Rectal smooth muscle tissue (tissue), 1 donor: ENCODE data around the gene C1QL2.

ENCODE experiments used
- H3K27ac ChIP-seq: one replicate; pipeline ENCODE4 v1.7.0; 2013; ENCODE audit warnings: low read depth, low read length, inconsistent platforms
- H3K27me3 ChIP-seq: one replicate; pipeline ENCODE4 v1.7.0; 2013; ENCODE audit warnings: low read length; ENCODE audit not compliant: control insufficient read depth, insufficient read depth
- H3K36me3 ChIP-seq: one replicate; pipeline ENCODE4 v1.7.0; 2013; ENCODE audit warnings: low read length; ENCODE audit not compliant: control insufficient read depth, insufficient read depth
- H3K4me1 ChIP-seq: one replicate; pipeline ENCODE4 v1.7.0; 2013; ENCODE audit warnings: low read length; ENCODE audit not compliant: control insufficient read depth, insufficient read depth
- H3K4me3 ChIP-seq: one replicate; pipeline ENCODE4 v1.7.0; 2013; ENCODE audit warnings: low read length
- H3K9ac ChIP-seq: one replicate; pipeline ENCODE4 v1.7.0; 2013; ENCODE audit warnings: low read length

C1QL2 gene

GRCh38 chr2:119195887-119196286 is 37.3 kb upstream of the C1QL2 start:
- Histone ChIP-seq H3K4me3 (no peak overlapping the region), H3K4me1 (no peaks in the 10 kb centered on the region), H3K27ac (no peak overlapping the region), H3K36me3 (no peaks in the 10 kb centered on the region), H3K27me3 (no peaks in the 10 kb centered on the region), H3K9ac (no peak overlapping the region)

- Histone ChIP-seq H3K27ac (no peak overlapping the region), H3K4me3 (no peak overlapping the region), H3K36me3 (no peaks in the 10 kb centered on the region), H3K27me3 (no peaks in the 10 kb centered on the region), H3K4me1 (no peaks in the 10 kb centered on the region), H3K9ac (no peak overlapping the region)
These were observed 36.5 kb upstream of the C1QL2 start for GRCh38 chr2:119195001-119195400.

DNA sequence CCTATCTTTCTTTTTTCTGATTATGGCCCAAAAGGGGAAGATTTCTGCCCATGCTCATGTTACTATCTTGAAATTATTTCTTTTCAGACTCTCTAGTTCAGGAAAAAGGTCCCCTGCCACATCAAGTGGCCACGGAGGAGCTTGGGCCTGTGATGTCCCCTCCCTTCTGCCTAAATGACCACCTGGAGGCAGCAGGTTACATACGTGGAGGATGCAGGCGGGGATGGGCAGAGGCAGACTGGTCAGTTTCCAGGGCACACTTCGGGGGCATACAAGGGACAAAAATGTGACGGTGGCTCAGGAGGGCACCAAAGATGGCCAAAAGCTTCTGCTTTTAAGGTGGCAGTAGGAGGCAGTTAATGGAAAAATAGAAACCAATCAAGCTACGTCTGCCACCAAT is 34.3 kb upstream of the C1QL2 start:
- H3K27me3 ChIP-seq: no peaks in the 10 kb centered on the region
- H3K9ac ChIP-seq: no peak overlapping the region

GRCh38 chr2:119190321-119191111 is 32.0 kb upstream of the C1QL2 start:
- Histone ChIP-seq H3K27me3 (no peaks in the 10 kb centered on the region), H3K36me3 (no peaks in the 10 kb centered on the region), H3K27ac (no peak overlapping the region), H3K4me1 (no peaks in the 10 kb centered on the region), H3K9ac (no peak overlapping the region), H3K4me3 (no peak overlapping the region)

More for the DNA sequence above, 34.3 kb upstream of the C1QL2 start:
- H3K4me1 ChIP-seq: no peaks in the 10 kb centered on the region
- no peak overlapping the region for H3K4me3 ChIP-seq
- H3K27ac ChIP-seq: no peak overlapping the region
- H3K36me3 ChIP-seq: no peaks in the 10 kb centered on the region

- Histone ChIP-seq H3K27ac (no peak overlapping the region), H3K9ac (no peak overlapping the region), H3K4me1 (no peaks in the 10 kb centered on the region), H3K27me3 (no peaks in the 10 kb centered on the region), H3K4me3 (no peak overlapping the region), H3K36me3 (no peaks in the 10 kb centered on the region)
These were observed 26.0 kb upstream of the C1QL2 start for GRCh38 chr2:119184512-119184911.

DNA sequence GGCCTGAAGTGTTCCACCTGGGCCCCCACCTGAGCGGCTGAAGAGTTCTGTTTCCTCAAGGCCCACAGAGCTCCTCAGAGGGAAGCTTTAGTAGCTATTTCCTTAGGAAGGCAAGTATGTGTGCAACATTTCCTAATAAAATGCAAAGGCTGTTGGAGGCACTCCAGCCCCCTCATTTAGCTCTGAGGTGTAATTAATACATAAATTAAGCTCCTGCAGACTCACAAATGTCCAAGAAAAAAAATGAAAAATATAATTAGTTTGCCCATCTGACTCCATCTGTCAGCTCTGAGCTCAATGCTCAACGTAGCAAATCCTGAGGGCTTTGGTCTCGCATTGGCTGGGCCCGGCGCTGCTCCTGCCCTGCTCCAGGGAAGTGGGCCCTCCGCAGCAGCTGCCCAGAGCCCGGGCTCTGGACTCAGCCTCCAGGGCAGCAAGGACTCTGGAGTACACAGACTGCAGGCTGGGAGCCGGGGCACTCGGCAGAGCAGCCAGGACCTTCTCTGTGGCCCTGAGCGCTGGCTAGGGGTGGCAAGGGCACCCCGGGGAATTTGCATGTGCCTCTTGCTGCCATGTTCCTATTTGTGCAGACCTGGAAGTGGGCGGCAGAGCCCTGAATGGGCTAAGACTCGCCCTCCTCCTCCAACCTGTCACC is 23.4 kb upstream of the C1QL2 start:
- no peak overlapping the region for H3K9ac ChIP-seq
- H3K27ac ChIP-seq: no peak overlapping the region
- H3K36me3 ChIP-seq: no peaks in the 10 kb centered on the region
- H3K27me3 ChIP-seq: no peaks in the 10 kb centered on the region
- H3K4me3 ChIP-seq: no peak overlapping the region
- no peaks in the 10 kb centered on the region for H3K4me1 ChIP-seq

GRCh38 chr2:119181391-119181790 is 22.8 kb upstream of the C1QL2 start:
- H3K27ac ChIP-seq: no peak overlapping the region
- no peaks in the 10 kb centered on the region for H3K36me3 ChIP-seq
- no peaks in the 10 kb centered on the region for H3K27me3 ChIP-seq
- no peak overlapping the region for H3K4me3 ChIP-seq
- no peaks in the 10 kb centered on the region for H3K4me1 ChIP-seq
- no peak overlapping the region for H3K9ac ChIP-seq

DNA sequence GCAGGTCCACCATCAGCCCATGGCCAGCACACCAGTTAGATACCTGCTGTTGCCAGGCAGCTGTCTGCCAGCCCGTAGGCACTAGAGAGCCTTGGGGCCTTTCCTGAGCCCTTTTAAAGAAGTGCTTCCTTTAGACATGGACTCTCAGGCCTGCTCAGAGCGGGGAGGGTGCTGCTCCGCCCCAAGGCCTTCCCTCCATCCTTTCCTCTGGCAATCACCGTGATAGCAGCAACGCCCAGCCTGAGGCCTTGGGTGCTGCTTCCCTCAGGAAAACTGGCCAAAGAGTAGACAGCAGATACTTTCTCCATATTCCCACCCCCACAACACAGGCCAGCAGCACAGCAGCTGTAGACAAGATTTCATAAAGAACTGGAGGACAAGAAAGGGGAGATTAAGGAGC is 22.3 kb upstream of the C1QL2 start:
- Histone ChIP-seq H3K27ac (no peak overlapping the region), H3K9ac (no peak overlapping the region), H3K27me3 (no peaks in the 10 kb centered on the region), H3K4me3 (no peak overlapping the region), H3K36me3 (no peaks in the 10 kb centered on the region), H3K4me1 (no peaks in the 10 kb centered on the region)

- no peak overlapping the region for H3K9ac ChIP-seq
- no peaks in the 10 kb centered on the region for H3K4me1 ChIP-seq
- H3K36me3 ChIP-seq: no peaks in the 10 kb centered on the region
- H3K27ac ChIP-seq: no peak overlapping the region
- H3K4me3 ChIP-seq: no peak overlapping the region
- H3K27me3 ChIP-seq: no peaks in the 10 kb centered on the region
These were observed 21.4 kb upstream of the C1QL2 start for GRCh38 chr2:119179991-119180390.

GRCh38 chr2:119179202-119179601 is 20.7 kb upstream of the C1QL2 start:
- H3K4me1 ChIP-seq: no peaks in the 10 kb centered on the region

GRCh38 chr2:119178776-119179175 is 20.2 kb upstream of the C1QL2 start:
- H3K4me1 ChIP-seq: no peaks in the 10 kb centered on the region
- no peak overlapping the region for H3K9ac ChIP-seq
- no peaks in the 10 kb centered on the region for H3K36me3 ChIP-seq
- no peak overlapping the region for H3K4me3 ChIP-seq
- H3K27ac ChIP-seq: no peak overlapping the region
- H3K27me3 ChIP-seq: no peaks in the 10 kb centered on the region

More at GRCh38 chr2:119179202-119179601, 20.7 kb upstream of the C1QL2 start:
- no peak overlapping the region for H3K4me3 ChIP-seq
- no peaks in the 10 kb centered on the region for H3K36me3 ChIP-seq
- H3K9ac ChIP-seq: no peak overlapping the region
- H3K27ac ChIP-seq: no peak overlapping the region
- no peaks in the 10 kb centered on the region for H3K27me3 ChIP-seq

- Histone ChIP-seq H3K4me1 (no peaks in the 10 kb centered on the region), H3K27ac (no peak overlapping the region), H3K9ac (no peak overlapping the region), H3K4me3 (no peak overlapping the region), H3K36me3 (no peaks in the 10 kb centered on the region), H3K27me3 (no peaks in the 10 kb centered on the region)
These were observed 19.3 kb upstream of the C1QL2 start for GRCh38 chr2:119177838-119178190.
